ENCODE measurements around the gene NUP35.
A peak's percentile ranks its signal among the peaks of the same experiment; 100 is the strongest.

Gene NUP35

GRCh38 chr2:183124222-183124956 lies at the start of gene NUP35:
NUP35 (plus strand) TSS chr2:183124443; CDS start chr2:183124458, 15 bp downstream.
- peak; percentile 69 to 72 for DNase-seq (ENCODE audit: low read depth in 2 of 2)

- no peak for DNase-seq (ENCODE audit: low read depth in 2 of 2)
Measured at GRCh38 chr2:183078163-183078463, 46.1 kb upstream of the NUP35 start.

GRCh38 chr2:183078464-183079138 lies 45.6 kb upstream of the NUP35 start, which contains the start of gene DUSP19:
DUSP19 (plus strand) TSS chr2:183078747; CDS start chr2:183078934, 187 bp downstream.
- peak; percentile 66 to 73 for DNase-seq (ENCODE audit: low read depth in 2 of 2)

GRCh38 chr2:183079139-183079775 lies 45.0 kb upstream of the NUP35 start:
- DNase-seq (ENCODE audit: low read depth in 2 of 2) = no peak

GRCh38 chr2:183081911-183082310 lies 42.3 kb upstream of the NUP35 start:
- no peak for DNase-seq (ENCODE audit: low read depth in 2 of 2)

GRCh38 chr2:183088061-183088460 lies 36.2 kb upstream of the NUP35 start:
- no peak for DNase-seq (ENCODE audit: low read depth in 2 of 2)

- no peak for DNase-seq (ENCODE audit: low read depth in 2 of 2)
Measured at GRCh38 chr2:183089192-183089851, 34.9 kb upstream of the NUP35 start.

- no peak for DNase-seq (ENCODE audit: low read depth in 2 of 2)
Measured at GRCh38 chr2:183091318-183091953, 32.8 kb upstream of the NUP35 start.

GRCh38 chr2:183091954-183092345 lies 32.3 kb upstream of the NUP35 start:
- DNase-seq (ENCODE audit: low read depth in 2 of 2) = no peak

GRCh38 chr2:183093857-183094657 lies 30.2 kb upstream of the NUP35 start:
- DNase-seq (ENCODE audit: low read depth in 2 of 2) = no peak

GRCh38 chr2:183105402-183106134 lies 18.7 kb upstream of the NUP35 start:
- DNase-seq (ENCODE audit: low read depth in 2 of 2) = no peak

- no peak for DNase-seq (ENCODE audit: low read depth in 2 of 2)
Measured at GRCh38 chr2:183112577-183112976, 11.7 kb upstream of the NUP35 start.

GRCh38 chr2:183113630-183114029 lies 10.6 kb upstream of the NUP35 start:
- no peak for DNase-seq (ENCODE audit: low read depth in 2 of 2)

GRCh38 chr2:183117226-183117625 lies 7.0 kb upstream of the NUP35 start:
- DNase-seq (ENCODE audit: low read depth in 2 of 2) = no peak

- DNase-seq (ENCODE audit: low read depth in 2 of 2) = no peak
Measured at GRCh38 chr2:183123117-183123958, 905 bp upstream of the NUP35 start.

GRCh38 chr2:183123959-183124221 lies 353 bp upstream of the NUP35 start:
- no peak for DNase-seq (ENCODE audit: low read depth in 2 of 2)

GRCh38 chr2:183124957-183125255 lies 663 bp downstream of the NUP35 start:
- DNase-seq (ENCODE audit: low read depth in 2 of 2) = no peak

GRCh38 chr2:183125659-183126341 lies 1.6 kb downstream of the NUP35 start:
- no peak for DNase-seq (ENCODE audit: low read depth in 2 of 2)

- DNase-seq (ENCODE audit: low read depth in 2 of 2) = no peak
Measured at GRCh38 chr2:183126635-183127034, 2.4 kb downstream of the NUP35 start.
